ENCODE data around the gene R3HDML. TPM values are rescaled to one million over a fixed set of nuclear protein-coding genes. Genes with fewer than 3 reads are reported as not detected.
"Not testable (repeated sequence)": the region's sequence is repeated elsewhere in the genome, so short reads cannot be mapped to it uniquely, and the experiment has no call there.

R3HDML gene
- polyA plus RNA-seq, 1 donor (not counting 4 experiments of a cell fraction or from before 2014, with no cell fraction given), result not detected

DNA sequence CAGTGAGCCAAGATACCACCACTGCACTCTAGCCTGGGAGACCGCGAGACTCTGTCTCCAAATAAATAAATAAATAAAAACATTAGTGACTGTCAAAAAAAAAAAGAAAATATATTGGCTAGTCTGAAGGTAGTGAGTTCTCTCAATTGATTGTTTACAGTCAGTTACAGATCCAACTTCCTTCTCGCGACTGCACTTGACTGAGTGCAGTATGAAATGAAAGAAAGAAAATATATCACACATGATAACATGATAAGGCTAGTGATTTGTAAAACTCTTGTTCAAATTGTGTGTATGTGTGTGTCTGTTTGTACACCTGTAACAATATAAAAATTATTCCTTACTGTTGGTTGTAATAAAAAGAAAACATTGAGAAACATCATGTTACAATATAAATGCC, 7.9 kb downstream of the R3HDML start:
- Histone ChIP-seq H2AFZ (ENCODE audit: control insufficient read depth, low read length) (no peak overlapping the region), H3K36me3 (ENCODE audit: control insufficient read depth in 2 of 2, extremely low read depth in 1 of 2, insufficient read depth in 2 of 2, low read length in 2 of 2) (no peaks in the 10 kb centered on the region), H3K4me3 (ENCODE audit: control insufficient read depth in 2 of 3, extremely low read depth in 1 of 3, insufficient read depth in 2 of 3, low read depth in 1 of 3, low read length in 3 of 3) (no peak overlapping the region), H3K4me1 (ENCODE audit: control insufficient read depth, extremely low read depth, insufficient read depth, low read length) (no peaks in the 10 kb centered on the region), H3K27me3 (ENCODE audit: control insufficient read depth, extremely low read depth, insufficient read depth, low read length) (no peaks in the 10 kb centered on the region), H3K9ac (ENCODE audit: control insufficient read depth, extremely low read depth, insufficient read depth, low read length) (no peak overlapping the region), H3K27ac (ENCODE audit: control insufficient read depth, insufficient read depth, low read length) (no peak overlapping the region), H3K4me2 (ENCODE audit: control insufficient read depth, extremely low read depth, insufficient read depth, low read depth, low read length) (no peak overlapping the region), H3K79me2 (ENCODE audit: control insufficient read depth, insufficient read depth, low read length) (no peaks in the 10 kb centered on the region), H3K9me1 (ENCODE audit: control insufficient read depth, extremely low read depth, insufficient read depth, low read length) (no peaks in the 10 kb centered on the region), H4K20me1 (ENCODE audit: control insufficient read depth, extremely low read depth, insufficient read depth, low read length) (no peaks in the 10 kb centered on the region), H3K9me3 (ENCODE audit: control insufficient read depth, low read depth, low read length) (no peaks in the 10 kb centered on the region)
- no peak for DNase-seq (ENCODE audit: low read depth, low spot score)
- FAIRE-seq, result no peak
- TF ChIP-seq, protein P1, sequence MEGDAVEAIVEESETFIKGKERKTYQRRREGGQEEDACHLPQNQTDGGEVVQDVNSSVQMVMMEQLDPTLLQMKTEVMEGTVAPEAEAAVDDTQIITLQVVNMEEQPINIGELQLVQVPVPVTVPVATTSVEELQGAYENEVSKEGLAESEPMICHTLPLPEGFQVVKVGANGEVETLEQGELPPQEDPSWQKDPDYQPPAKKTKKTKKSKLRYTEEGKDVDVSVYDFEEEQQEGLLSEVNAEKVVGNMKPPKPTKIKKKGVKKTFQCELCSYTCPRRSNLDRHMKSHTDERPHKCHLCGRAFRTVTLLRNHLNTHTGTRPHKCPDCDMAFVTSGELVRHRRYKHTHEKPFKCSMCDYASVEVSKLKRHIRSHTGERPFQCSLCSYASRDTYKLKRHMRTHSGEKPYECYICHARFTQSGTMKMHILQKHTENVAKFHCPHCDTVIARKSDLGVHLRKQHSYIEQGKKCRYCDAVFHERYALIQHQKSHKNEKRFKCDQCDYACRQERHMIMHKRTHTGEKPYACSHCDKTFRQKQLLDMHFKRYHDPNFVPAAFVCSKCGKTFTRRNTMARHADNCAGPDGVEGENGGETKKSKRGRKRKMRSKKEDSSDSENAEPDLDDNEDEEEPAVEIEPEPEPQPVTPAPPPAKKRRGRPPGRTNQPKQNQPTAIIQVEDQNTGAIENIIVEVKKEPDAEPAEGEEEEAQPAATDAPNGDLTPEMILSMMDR (optimal IDR thresholded peaks at IDR 0.05 in 1 of 3, IDR thresholded peaks at IDR 0.05 in 1 of 3, conservative IDR thresholded peaks at IDR 0.05 in 1 of 3; ENCODE audit: extremely low read depth in 1 of 3, insufficient read depth in 2 of 3, low read length in 3 of 3), result no peak
- no peak for TF ChIP-seq EZH2 (IDR thresholded peaks at IDR 0.05; ENCODE audit: low read length)
- dilution Hi-C loops (cut with MboI; ENCODE audit: extremely low pct_ligation_motif_present, low sequenced_read_pairs), result no loop called here

GRCh38 chr20:44345147-44345546, 8.3 kb downstream of the R3HDML start:
- Histone ChIP-seq H3K9me3 (ENCODE audit: control insufficient read depth, low read depth, low read length) (no peaks in the 10 kb centered on the region), H3K9ac (ENCODE audit: control insufficient read depth, extremely low read depth, insufficient read depth, low read length) (no peak overlapping the region), H2AFZ (ENCODE audit: control insufficient read depth, low read length) (no peak overlapping the region), H3K27ac (ENCODE audit: control insufficient read depth, insufficient read depth, low read length) (no peak overlapping the region), H3K4me1 (ENCODE audit: control insufficient read depth, extremely low read depth, insufficient read depth, low read length) (no peaks in the 10 kb centered on the region), H3K4me3 (ENCODE audit: control insufficient read depth in 2 of 3, extremely low read depth in 1 of 3, insufficient read depth in 2 of 3, low read depth in 1 of 3, low read length in 3 of 3) (no peak overlapping the region), H3K4me2 (ENCODE audit: control insufficient read depth, extremely low read depth, insufficient read depth, low read depth, low read length) (no peak overlapping the region), H3K36me3 (ENCODE audit: control insufficient read depth in 2 of 2, extremely low read depth in 1 of 2, insufficient read depth in 2 of 2, low read length in 2 of 2) (no peaks in the 10 kb centered on the region), H4K20me1 (ENCODE audit: control insufficient read depth, extremely low read depth, insufficient read depth, low read length) (no peaks in the 10 kb centered on the region), H3K9me1 (ENCODE audit: control insufficient read depth, extremely low read depth, insufficient read depth, low read length) (no peaks in the 10 kb centered on the region), H3K79me2 (ENCODE audit: control insufficient read depth, insufficient read depth, low read length) (no peaks in the 10 kb centered on the region), H3K27me3 (ENCODE audit: control insufficient read depth, extremely low read depth, insufficient read depth, low read length) (no peaks in the 10 kb centered on the region)
- FAIRE-seq (no peak), DNase-seq (ENCODE audit: low read depth, low spot score) (no peak)
- dilution Hi-C loops (cut with MboI; ENCODE audit: extremely low pct_ligation_motif_present, low sequenced_read_pairs), result no loop called here
- no peak for TF ChIP-seq EZH2 (IDR thresholded peaks at IDR 0.05; ENCODE audit: low read length)
- TF ChIP-seq, protein P1 (optimal IDR thresholded peaks at IDR 0.05 in 1 of 3, IDR thresholded peaks at IDR 0.05 in 1 of 3, conservative IDR thresholded peaks at IDR 0.05 in 1 of 3; ENCODE audit: extremely low read depth in 1 of 3, insufficient read depth in 2 of 3, low read length in 3 of 3), result no peak

DNA sequence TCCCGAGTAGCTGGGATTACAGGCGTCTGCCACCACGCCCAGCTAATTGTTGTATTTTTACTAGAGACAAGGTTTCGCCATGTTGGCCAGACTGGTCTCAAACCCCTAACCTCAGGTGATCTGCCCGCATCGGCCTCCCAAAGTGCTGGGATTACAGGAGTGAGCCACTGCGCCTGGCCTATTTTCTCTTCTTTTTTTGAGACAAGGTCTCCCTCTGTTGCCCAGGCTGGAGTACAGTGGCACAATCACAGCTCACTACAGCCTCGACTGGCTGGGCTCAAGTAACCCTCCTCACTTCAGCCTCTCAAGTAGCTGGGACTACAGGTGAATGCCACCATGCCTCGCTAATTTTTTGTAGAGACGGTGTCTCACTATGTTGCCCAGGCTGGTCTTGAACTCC, 9.1 kb downstream of the R3HDML start:
- H3K9me1 ChIP-seq (ENCODE audit: control insufficient read depth, extremely low read depth, insufficient read depth, low read length); H2AFZ ChIP-seq (ENCODE audit: control insufficient read depth, low read length); dilution Hi-C loops (cut with MboI; ENCODE audit: extremely low pct_ligation_motif_present, low sequenced_read_pairs); H3K4me3 ChIP-seq (ENCODE audit: control insufficient read depth in 2 of 3, extremely low read depth in 1 of 3, insufficient read depth in 2 of 3, low read depth in 1 of 3, low read length in 3 of 3); H3K9ac ChIP-seq (ENCODE audit: control insufficient read depth, extremely low read depth, insufficient read depth, low read length); H3K27me3 ChIP-seq (ENCODE audit: control insufficient read depth, extremely low read depth, insufficient read depth, low read length); H3K79me2 ChIP-seq (ENCODE audit: control insufficient read depth, insufficient read depth, low read length); FAIRE-seq; H3K4me2 ChIP-seq (ENCODE audit: control insufficient read depth, extremely low read depth, insufficient read depth, low read depth, low read length); DNase-seq (ENCODE audit: low read depth, low spot score); H3K27ac ChIP-seq (ENCODE audit: control insufficient read depth, insufficient read depth, low read length); H3K9me3 ChIP-seq (ENCODE audit: control insufficient read depth, low read depth, low read length); H3K4me1 ChIP-seq (ENCODE audit: control insufficient read depth, extremely low read depth, insufficient read depth, low read length); H3K36me3 ChIP-seq (ENCODE audit: control insufficient read depth in 2 of 2, extremely low read depth in 1 of 2, insufficient read depth in 2 of 2, low read length in 2 of 2); H4K20me1 ChIP-seq (ENCODE audit: control insufficient read depth, extremely low read depth, insufficient read depth, low read length): not testable (repeated sequence)
